Memory B cell (primary cell): ENCODE measurements around the gene ULK4.
"Not testable (repeated sequence)": the region's sequence is repeated elsewhere in the genome, so short reads cannot be mapped to it uniquely, and the experiment has no call there.

Source experiments
- ATAC-seq: fragments of 150-1000 bp; cut with Tn5 transposase; 2 replicates; pipeline ENCODE4 v1.10.0; 2021; ENCODE audit warnings: low read depth, mild to moderate bottlenecking, moderate library complexity
- DNase-seq, 2 donors: peaks; one replicate each; pipeline ENCODE4 v3.0.0; 2022; ENCODE audit warnings: low spot score in 2 of 2
- H3K27ac Mint-ChIP-seq: one replicate; pipeline ENCODE4 v1.8.0; 2022; ENCODE audit warnings: mild to moderate bottlenecking, moderate library complexity, mixed read lengths
- H3K27me3 Mint-ChIP-seq: one replicate; pipeline ENCODE4 v1.8.0; 2022; ENCODE audit warnings: mixed read lengths
- H3K36me3 Mint-ChIP-seq: one replicate; pipeline ENCODE4 v1.8.0; 2022; ENCODE audit warnings: mild to moderate bottlenecking, mixed read lengths
- H3K4me1 Mint-ChIP-seq: one replicate; pipeline ENCODE4 v1.8.0; 2022; ENCODE audit warnings: mixed read lengths
- H3K4me3 Mint-ChIP-seq: one replicate; pipeline ENCODE4 v1.8.0; 2022; ENCODE audit warnings: mild to moderate bottlenecking, moderate library complexity, mixed read lengths
- H3K9me3 Mint-ChIP-seq: one replicate; pipeline ENCODE4 v1.8.0; 2022; ENCODE audit warnings: mixed read lengths

The ULK4 gene

GRCh38 chr3:41448396-41448795 is 513.5 kb downstream of the ULK4 start:
- Mint-ChIP-seq H3K27me3 (no peaks in the 10 kb centered on the region), H3K36me3 (peaks cover 13% of the 10 kb centered on the region), H3K9me3 (peaks cover 1% of the 10 kb centered on the region)

GRCh38 chr3:41447701-41448100 is 514.2 kb downstream of the ULK4 start:
- ATAC-seq: no peak
- Mint-ChIP-seq H3K27ac (no peak overlapping the region), H3K4me3 (no peak overlapping the region)

More at GRCh38 chr3:41448396-41448795, 513.5 kb downstream of the ULK4 start:
- no peaks in the 10 kb centered on the region for H3K4me1 Mint-ChIP-seq
- ATAC-seq: no peak
- H3K4me3 Mint-ChIP-seq: no peak overlapping the region
- DNase-seq: no peak
- no peak overlapping the region for H3K27ac Mint-ChIP-seq

GRCh38 chr3:41446316-41446715 is 515.6 kb downstream of the ULK4 start:
- H3K9me3 Mint-ChIP-seq, H3K27me3 Mint-ChIP-seq, H3K4me3 Mint-ChIP-seq, H3K27ac Mint-ChIP-seq, H3K4me1 Mint-ChIP-seq, DNase-seq, ATAC-seq: not testable (repeated sequence)
- peaks cover 20% of the 10 kb centered on the region for H3K36me3 Mint-ChIP-seq

More at GRCh38 chr3:41447701-41448100, 514.2 kb downstream of the ULK4 start:
- no peak for DNase-seq
- Mint-ChIP-seq H3K27me3 (no peaks in the 10 kb centered on the region), H3K36me3 (peaks cover 16% of the 10 kb centered on the region), H3K4me1 (no peaks in the 10 kb centered on the region), H3K9me3 (peaks cover 1% of the 10 kb centered on the region)

- H3K9me3 Mint-ChIP-seq: peaks cover 1% of the 10 kb centered on the region
- H3K36me3 Mint-ChIP-seq: peaks cover 16% of the 10 kb centered on the region
- H3K27ac Mint-ChIP-seq: no peak overlapping the region
- H3K4me1 Mint-ChIP-seq: no peaks in the 10 kb centered on the region
- H3K4me3 Mint-ChIP-seq: no peak overlapping the region
- no peaks in the 10 kb centered on the region for H3K27me3 Mint-ChIP-seq
- DNase-seq: no peak
- ATAC-seq: no peak
Measured at GRCh38 chr3:41441568-41441967, 520.3 kb downstream of the ULK4 start.

GRCh38 chr3:41441139-41441538 is 520.8 kb downstream of the ULK4 start:
- ATAC-seq (no peak), DNase-seq (no peak)
- Mint-ChIP-seq H3K4me3 (no peak overlapping the region), H3K9me3 (peaks cover 1% of the 10 kb centered on the region), H3K27ac (no peak overlapping the region), H3K4me1 (no peaks in the 10 kb centered on the region), H3K36me3 (peaks cover 16% of the 10 kb centered on the region), H3K27me3 (no peaks in the 10 kb centered on the region)

GRCh38 chr3:41436983-41437382 is 524.9 kb downstream of the ULK4 start:
- DNase-seq (no peak), ATAC-seq (no peak)
- no peak overlapping the region for H3K27ac Mint-ChIP-seq
- H3K27me3 Mint-ChIP-seq: no peaks in the 10 kb centered on the region
- H3K9me3 Mint-ChIP-seq: peaks cover under 1% of the 10 kb centered on the region
- H3K4me1 Mint-ChIP-seq: no peaks in the 10 kb centered on the region
- H3K36me3 Mint-ChIP-seq: peaks cover 12% of the 10 kb centered on the region
- H3K4me3 Mint-ChIP-seq: no peak overlapping the region

GRCh38 chr3:41434781-41435180 is 527.1 kb downstream of the ULK4 start:
- Mint-ChIP-seq H3K27me3 (no peaks in the 10 kb centered on the region), H3K9me3 (no peaks in the 10 kb centered on the region), H3K36me3 (peaks cover 2% of the 10 kb centered on the region), H3K4me3 (no peak overlapping the region), H3K27ac (no peak overlapping the region), H3K4me1 (no peaks in the 10 kb centered on the region)
- DNase-seq (no peak), ATAC-seq (no peak)

- DNase-seq (no peak), ATAC-seq (no peak)
- Mint-ChIP-seq H3K36me3 (peaks cover 5% of the 10 kb centered on the region), H3K4me1 (no peaks in the 10 kb centered on the region), H3K4me3 (no peak overlapping the region), H3K27ac (no peak overlapping the region), H3K27me3 (no peaks in the 10 kb centered on the region), H3K9me3 (peaks cover 3% of the 10 kb centered on the region)
Measured at GRCh38 chr3:41431386-41431785, 530.5 kb downstream of the ULK4 start.

- ATAC-seq (no peak), DNase-seq (no peak)
- Mint-ChIP-seq H3K9me3 (peaks cover 5% of the 10 kb centered on the region), H3K36me3 (peaks cover 7% of the 10 kb centered on the region), H3K27ac (no peak overlapping the region), H3K4me1 (no peaks in the 10 kb centered on the region), H3K4me3 (no peak overlapping the region), H3K27me3 (peaks cover under 1% of the 10 kb centered on the region)
Measured at GRCh38 chr3:41430886-41431285, 531.0 kb downstream of the ULK4 start.

GRCh38 chr3:41430391-41430790 is 531.5 kb downstream of the ULK4 start:
- Mint-ChIP-seq H3K36me3 (peaks cover 10% of the 10 kb centered on the region), H3K4me1 (no peaks in the 10 kb centered on the region), H3K27me3 (peaks cover 4% of the 10 kb centered on the region), H3K4me3 (no peak overlapping the region), H3K9me3 (peaks cover 7% of the 10 kb centered on the region), H3K27ac (no peak overlapping the region)
- DNase-seq (no peak), ATAC-seq (no peak)

GRCh38 chr3:41426485-41426884 is 535.4 kb downstream of the ULK4 start:
- Mint-ChIP-seq H3K9me3 (peaks cover 7% of the 10 kb centered on the region), H3K27me3 (peaks cover 4% of the 10 kb centered on the region), H3K27ac (no peak overlapping the region), H3K36me3 (peaks cover 8% of the 10 kb centered on the region), H3K4me1 (peaks cover 3% of the 10 kb centered on the region), H3K4me3 (no peak overlapping the region)
- no peak for DNase-seq
- no peak for ATAC-seq

- peaks cover 8% of the 10 kb centered on the region for H3K36me3 Mint-ChIP-seq
- DNase-seq (no peak), ATAC-seq (no peak)
- H3K9me3 Mint-ChIP-seq: peaks cover 7% of the 10 kb centered on the region
- H3K27me3 Mint-ChIP-seq: peaks cover 4% of the 10 kb centered on the region
- peaks cover 3% of the 10 kb centered on the region for H3K4me1 Mint-ChIP-seq
- H3K27ac Mint-ChIP-seq: no peak overlapping the region
- H3K4me3 Mint-ChIP-seq: no peak overlapping the region
Measured at GRCh38 chr3:41424543-41425300, 537.2 kb downstream of the ULK4 start.

GRCh38 chr3:41419809-41420208 is 542.1 kb downstream of the ULK4 start:
- H3K27me3 Mint-ChIP-seq: no peaks in the 10 kb centered on the region
- no peak overlapping the region for H3K27ac Mint-ChIP-seq
- no peak overlapping the region for H3K4me3 Mint-ChIP-seq
- DNase-seq (no peak), ATAC-seq (no peak)
- H3K36me3 Mint-ChIP-seq: peaks cover 8% of the 10 kb centered on the region
- peaks cover 3% of the 10 kb centered on the region for H3K4me1 Mint-ChIP-seq
- H3K9me3 Mint-ChIP-seq: no peaks in the 10 kb centered on the region

GRCh38 chr3:41418961-41419691 is 542.8 kb downstream of the ULK4 start:
- Mint-ChIP-seq H3K27ac (no peak overlapping the region), H3K9me3 (no peaks in the 10 kb centered on the region), H3K36me3 (peaks cover 8% of the 10 kb centered on the region), H3K4me1 (no peaks in the 10 kb centered on the region), H3K27me3 (no peaks in the 10 kb centered on the region), H3K4me3 (no peak overlapping the region)
- DNase-seq: no peak
- no peak for ATAC-seq
